Pancreas (tissue), 10 donors: ENCODE measurements around the gene CNDP1. TPM values are rescaled to one million over a fixed set of nuclear protein-coding genes. Genes with fewer than 3 reads are reported as not detected.

Experiments
- ATAC-seq, 4 donors: fragments of 200-7000 bp; cut with Tn5 transposase; one replicate each; pipeline versions ENCODE4 v1.8.0 to v1.9.1; 2020; ENCODE audit warnings: mild to moderate bottlenecking in 4 of 4, moderate library complexity in 4 of 4
- DNase-seq, 6 donors: peaks; one replicate each; pipeline ENCODE4 v3.0.0-alpha.2; 2020
- FAIRE-seq: peaks from 2 replicates; lab custom pipeline; 2012; peaks lifted over from hg19 to GRCh38; lab: Jason Lieb, UNC
- H3K27ac ChIP-seq, 4 donors: fragments of 200-600 bp; sonication (generic); 1 replicate in 3 of 4; 2 replicates in 1 of 4; pipeline versions ENCODE4 v1.5.0 to v1.8.0; 2020
- H3K27me3 ChIP-seq, 4 donors: fragments of 200-600 bp; one replicate each; pipeline ENCODE4 v1.8.0; 2021
- H3K36me3 ChIP-seq, 3 donors: fragments of 200-600 bp; sonication (generic) in 1 of 3; one replicate each; pipeline versions ENCODE4 v1.5.0 to v1.8.0; 2020 to 2021
- H3K4me1 ChIP-seq, 3 donors: fragments of 200-600 bp; one replicate each; pipeline ENCODE4 v1.8.0; 2021
- H3K4me3 ChIP-seq, 4 donors: fragments of 200-600 bp; sonication (generic) in 2 of 4; one replicate each; pipeline versions ENCODE4 v1.5.0 to v1.8.0; 2020 to 2021
- H3K9me3 ChIP-seq, 4 donors: fragments of 200-600 bp; one replicate each; pipeline ENCODE4 v1.8.0; 2021
- CTCF ChIP-seq, 4 donors: fragments of 200-600 bp; sonication (generic) in 3 of 4; IDR thresholded peaks; one replicate each; pipeline versions ENCODE4 v1.5.0 to v1.8.0; 2021; ENCODE audit warnings: antibody characterized with exemption in 4 of 4
- WGBS, 2 donors: extraction: QIAGEN DNeasy Blood & Tissue Kit; methylation state at CpG; one replicate each; pipeline ENCODE4 v1.1.7; 2013; 5-methylcytosine and 5-hydroxymethylcytosine counted together
- intact Hi-C, 3 donors: fragments of 100-400 bp; cut with DNase I; formaldehyde crosslinking; loops; one replicate each; pipeline versions ENCODE4 v1.11.1 to v1.14.2; 2022
- polyA plus RNA-seq, 2 donors: library from polyadenylated mRNA; stranded (reverse); fragments of 200-250 nt; gene quantifications; one replicate each; pipeline ENCODE4 v1.2.3, GENCODE V29; 2013
- total RNA-seq, 6 donors: library from RNA; stranded (reverse); fragmentation: NEBNext Ultra II Directional in 4 of 6; extraction: Animal tissue kit (Norgen Biotek cat#: 25700) in 4 of 6; gene quantifications; one replicate each; pipeline versions ENCODE4 v1.2.1 to v1.2.4, GENCODE V29; 2021 to 2023
- donor health status: healthy with polysubstance abuse.
- donor health status: DM: no; HTN: no; CAD: no; lungs with moderate emphysema.
- donor health status: DM: no; HTN: no; CAD: no.
- donor health status: control.
- donor health status: control.
- donor health status: Bipolar disorder and iron deficiency.
- donor health status: DM: yes; HTN: yes; CAD: no.
- donor health status: DM: no; HTN: no; CAD: no.
- donor health status: DM: no; HTN: no; CAD: no.
- donor health status: DM: yes; HTN: yes; CAD: no.

The CNDP1 gene
- total and polyA plus RNA-seq, 8 donors: 0.09 to 0.84 (median 0.21) TPM; not detected in 2

GRCh38 chr18:74526488-74526887 is 7.8 kb upstream of the CNDP1 start:
- H3K36me3 ChIP-seq: no peaks in the 10 kb centered on the region
- no peak for FAIRE-seq
- H3K4me3 ChIP-seq: no peak overlapping the region
- TF ChIP-seq CTCF (IDR thresholded peaks at IDR 0.05): no peak
- intact Hi-C loops: no loop called here
- 12 to 15% methylated on average over 2 of the region's 2 CpGs for WGBS, 2 donors
- H3K9me3 ChIP-seq: no peaks in the 10 kb centered on the region
- ATAC-seq: peak in 2 of 4 donors; percentile 47 to 72
- peaks cover 0 to 7% (median 7%) of the 10 kb centered on the region in 3 donors for H3K4me1 ChIP-seq
- H3K27me3 ChIP-seq: no peaks in the 10 kb centered on the region
- peak overlapping the region in 1 of 4 donors; percentile 36 for H3K27ac ChIP-seq
- peak in 1 of 6 donors; percentile 1 for DNase-seq

- no peak overlapping the region for H3K4me3 ChIP-seq
- FAIRE-seq (no peak), DNase-seq (no peak), ATAC-seq (no peak)
- H3K4me1 ChIP-seq: peaks cover 0 to 7% (median 2%) of the 10 kb centered on the region in 3 donors
- 89 to 93% methylated on average over 1 of the region's 1 CpG for WGBS, 2 donors
- intact Hi-C loops: no loop called here
- no peaks in the 10 kb centered on the region for H3K9me3 ChIP-seq
- no peak for TF ChIP-seq CTCF (IDR thresholded peaks at IDR 0.05)
- no peak overlapping the region for H3K27ac ChIP-seq
- no peaks in the 10 kb centered on the region for H3K36me3 ChIP-seq
- H3K27me3 ChIP-seq: no peaks in the 10 kb centered on the region
Measured at GRCh38 chr18:74528478-74528877, 5.8 kb upstream of the CNDP1 start.

DNA sequence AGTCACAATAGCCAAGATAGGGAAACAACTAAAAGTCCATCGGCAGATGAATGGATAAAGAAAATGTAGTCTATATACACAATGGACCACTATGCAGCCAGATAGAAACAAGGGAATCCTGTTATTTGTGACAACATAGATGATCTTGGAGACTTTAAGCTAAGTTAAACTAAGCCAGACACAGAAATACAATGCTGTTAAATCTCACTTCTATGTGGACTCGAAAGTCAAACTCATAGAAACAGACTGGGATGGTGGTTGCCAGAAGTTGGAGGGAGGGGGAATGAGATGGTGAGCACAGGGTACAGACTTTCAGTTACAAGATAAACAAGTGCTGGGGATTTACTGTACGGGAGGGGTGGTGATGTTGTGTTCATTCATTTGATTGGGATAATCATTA is 5.4 kb upstream of the CNDP1 start:
- H3K9me3 ChIP-seq: no peaks in the 10 kb centered on the region
- WGBS, 2 donors: 73 to 80% methylated on average over 3 of the region's 3 CpGs
- intact Hi-C loops: no loop called here
- no peak overlapping the region for H3K27ac ChIP-seq
- H3K36me3 ChIP-seq: no peaks in the 10 kb centered on the region
- H3K27me3 ChIP-seq: no peaks in the 10 kb centered on the region
- H3K4me3 ChIP-seq: no peak overlapping the region
- TF ChIP-seq CTCF (IDR thresholded peaks at IDR 0.05): no peak
- DNase-seq (no peak), ATAC-seq (no peak), FAIRE-seq (no peak)
- H3K4me1 ChIP-seq: peaks cover 0 to 7% (median 0%) of the 10 kb centered on the region in 3 donors

DNA sequence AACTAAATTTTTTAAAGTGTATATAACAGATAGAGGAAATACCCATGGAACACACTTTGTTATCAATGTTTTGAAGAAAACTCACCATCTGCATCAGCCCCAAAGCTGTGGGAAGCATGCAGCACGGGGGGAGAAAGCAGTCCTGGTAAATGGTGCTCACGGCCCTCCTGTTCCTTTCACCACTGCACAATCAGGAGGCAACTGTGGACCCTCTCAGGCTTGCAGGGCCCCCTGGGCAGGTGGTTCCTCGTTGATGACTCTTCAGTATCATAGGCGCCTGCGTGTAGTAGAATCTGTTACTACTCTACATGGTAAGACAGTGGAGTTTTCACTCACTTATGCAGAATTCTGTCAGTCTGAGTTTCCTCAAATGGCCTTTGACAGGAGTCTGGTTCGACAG is 4.9 kb upstream of the CNDP1 start:
- Histone ChIP-seq H3K27ac (no peak overlapping the region), H3K36me3 (no peaks in the 10 kb centered on the region), H3K4me3 (no peak overlapping the region), H3K9me3 (no peaks in the 10 kb centered on the region), H3K27me3 (no peaks in the 10 kb centered on the region), H3K4me1 (peaks cover 0 to 7% (median 0%) of the 10 kb centered on the region in 3 donors)
- 86 to 93% methylated on average over 6 of the region's 6 CpGs for WGBS, 2 donors
- no peak for TF ChIP-seq CTCF (IDR thresholded peaks at IDR 0.05)
- FAIRE-seq: no peak
- intact Hi-C loops: no loop called here
- ATAC-seq: no peak
- no peak for DNase-seq

GRCh38 chr18:74529811-74530583 is 4.3 kb upstream of the CNDP1 start:
- 93% methylated on average over 25 of the region's 25 CpGs for WGBS, 2 donors
- FAIRE-seq: no peak

More at GRCh38 chr18:74529811-74530583, 4.3 kb upstream of the CNDP1 start:
- no peak for TF ChIP-seq CTCF (IDR thresholded peaks at IDR 0.05)
- H3K4me3 ChIP-seq: no peak overlapping the region
- H3K36me3 ChIP-seq: no peaks in the 10 kb centered on the region
- no peak overlapping the region for H3K27ac ChIP-seq
- H3K9me3 ChIP-seq: no peaks in the 10 kb centered on the region
- intact Hi-C loops: no loop called here
- ATAC-seq: no peak
- peaks cover 0 to 7% (median 0%) of the 10 kb centered on the region in 3 donors for H3K4me1 ChIP-seq
- no peaks in the 10 kb centered on the region for H3K27me3 ChIP-seq
- no peak for DNase-seq
